HG02840 (cell line): Measurements from ENCODE around the gene CHRM1.

Source experiments
- ATAC-seq: cut with Tn5 transposase; IDR thresholded peaks from one replicate; pipeline ENCODE4 v1.9.1; 2021; ENCODE audit warnings: mild to moderate bottlenecking, moderate library complexity, moderate number of reproducible peaks; ENCODE audit not compliant: unreplicated experiment, low FRiP score

Gene CHRM1

DNA sequence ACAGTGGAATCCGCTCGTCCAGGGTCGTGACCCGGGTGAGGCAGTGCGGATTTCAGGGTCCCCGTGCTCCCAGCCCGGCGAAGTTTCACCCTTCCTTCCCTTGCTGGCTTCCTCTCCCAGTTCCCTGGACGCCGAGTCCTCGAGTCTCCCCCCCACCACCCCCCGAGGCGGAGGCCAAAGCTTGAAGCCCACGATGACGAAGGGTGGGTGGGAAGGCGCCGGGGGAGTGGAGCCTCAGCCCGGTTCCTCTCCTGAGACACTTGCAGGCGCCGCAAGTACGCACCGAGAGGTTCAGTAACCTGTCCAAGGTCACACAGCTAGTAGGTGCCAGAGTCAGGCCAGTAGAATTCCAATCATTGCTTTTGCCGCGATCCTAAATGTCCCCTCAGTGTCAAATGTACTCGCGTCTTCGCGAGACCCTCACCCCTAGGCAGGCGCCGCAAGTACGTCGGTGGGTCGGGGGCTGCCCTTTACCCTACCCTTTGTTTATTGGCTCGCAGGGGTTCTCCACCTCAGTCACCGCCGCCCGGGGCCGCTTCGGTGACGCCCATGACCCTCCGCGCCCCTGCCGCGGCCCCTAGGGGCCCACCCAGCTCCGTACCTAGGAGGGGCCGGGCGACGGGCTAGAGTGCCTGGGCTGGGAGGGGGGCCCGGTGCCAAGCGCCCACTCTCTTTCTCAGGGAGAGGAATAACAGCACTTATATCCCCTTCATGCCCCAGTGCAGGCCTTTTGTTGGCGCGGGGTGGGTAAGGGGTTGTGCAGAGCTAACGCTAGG lies 5.7 kb upstream of the CHRM1 start:
- no peak for ATAC-seq

DNA sequence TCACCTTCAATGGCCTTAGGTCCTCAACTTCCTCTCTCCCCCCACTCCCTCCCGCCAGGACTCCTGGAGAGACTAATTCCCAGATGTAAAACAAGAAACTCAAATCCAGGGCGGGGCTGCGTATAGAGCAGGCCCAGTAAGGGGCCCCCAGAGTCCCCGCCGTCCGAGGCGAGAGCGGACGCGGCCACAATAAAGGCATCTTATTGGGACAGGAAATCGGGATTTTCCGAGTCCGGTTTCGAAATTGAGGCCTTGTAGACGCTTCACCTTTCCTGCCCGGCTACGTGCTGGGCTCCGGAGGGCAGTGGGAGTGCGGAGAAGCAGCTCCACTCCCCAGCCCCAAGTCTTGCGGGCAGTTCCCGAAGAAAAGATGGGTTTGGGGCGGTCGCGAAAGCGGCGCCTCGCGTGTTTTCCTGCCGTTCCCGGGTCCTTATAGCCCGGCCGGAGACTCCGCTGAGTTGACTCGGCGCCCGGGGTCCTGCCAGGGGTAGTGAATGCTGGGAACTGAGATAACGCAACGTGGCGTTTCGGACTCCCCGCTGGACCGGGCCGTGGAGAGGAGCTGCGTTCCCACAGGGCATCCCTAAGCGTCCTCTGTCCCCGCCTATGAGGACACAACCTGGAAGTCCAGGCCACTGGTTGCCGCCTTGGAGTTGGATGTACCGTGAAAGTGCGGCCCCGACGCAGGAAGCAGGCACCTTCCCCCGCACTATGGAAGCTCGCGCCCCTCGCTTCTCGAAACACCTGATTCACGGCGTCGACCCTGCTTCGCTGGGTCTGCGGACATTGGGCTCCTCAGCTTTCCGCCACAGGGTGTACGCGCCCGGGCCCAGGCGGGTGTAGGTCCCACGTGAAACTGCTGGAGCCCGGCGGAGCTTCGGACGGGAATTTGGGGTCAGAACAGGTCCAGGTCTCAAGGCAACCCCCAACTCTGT lies 4.8 kb upstream of the CHRM1 start:
- no peak for ATAC-seq

DNA sequence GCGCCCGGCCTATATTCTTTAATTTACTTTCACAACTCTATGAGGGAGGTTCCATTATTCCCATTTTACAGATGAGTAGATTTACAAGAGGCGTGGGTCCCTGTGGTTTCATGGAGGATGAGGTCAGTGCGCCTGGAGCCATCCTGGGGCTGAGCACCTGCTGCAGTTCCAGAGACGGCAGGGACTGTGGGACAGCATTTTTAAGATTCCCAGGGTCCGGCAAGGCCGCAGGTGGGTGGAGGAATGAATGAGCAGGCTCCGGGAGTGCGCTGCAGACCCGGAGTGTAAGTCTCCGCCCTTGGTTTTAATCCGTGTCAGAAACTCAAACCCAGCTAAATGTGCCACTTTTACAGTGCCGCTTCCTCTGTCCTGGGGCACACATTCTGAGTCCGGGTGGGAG lies 4.1 kb upstream of the CHRM1 start:
- ATAC-seq: no peak

DNA sequence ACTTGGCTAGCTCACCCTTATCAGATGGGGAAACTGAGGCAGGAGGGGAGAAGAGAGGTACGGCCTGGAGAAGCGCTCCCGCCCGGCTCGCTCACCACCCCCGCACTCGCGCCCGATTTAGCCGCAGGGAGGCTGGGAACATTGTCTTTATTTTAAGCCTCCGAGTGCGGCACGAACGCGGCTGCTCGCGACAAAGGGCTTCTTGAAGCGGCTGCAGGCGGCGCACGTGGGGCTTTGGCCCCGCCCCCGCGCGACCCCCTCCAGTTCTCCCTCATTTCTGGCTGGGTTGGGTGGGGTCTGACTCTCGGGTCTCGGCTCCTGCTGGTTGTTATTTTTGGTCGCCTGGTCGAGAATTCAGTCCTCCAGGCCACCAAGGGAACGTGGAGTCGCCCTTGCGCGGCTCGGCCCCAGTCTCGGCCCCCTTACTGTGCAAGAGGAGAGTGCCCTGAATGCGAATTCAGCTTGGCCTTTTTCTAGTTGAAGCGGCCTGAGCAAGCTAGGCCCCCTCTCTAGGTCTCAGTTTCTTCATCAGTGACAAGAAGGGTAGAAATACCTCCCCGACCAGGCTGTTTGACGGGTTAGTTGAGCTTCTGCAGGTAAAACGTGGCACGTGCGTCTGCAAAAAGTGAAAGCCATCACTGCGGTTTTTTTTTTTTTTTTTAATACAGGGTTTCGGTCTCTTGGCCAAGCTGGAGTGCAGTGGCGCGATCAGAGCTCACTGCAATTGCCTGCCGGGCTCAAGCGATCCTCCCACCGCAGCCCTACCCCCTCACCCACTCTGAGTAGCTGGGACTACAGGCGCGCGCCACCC lies 2.6 kb upstream of the CHRM1 start:
- ATAC-seq: no peak

DNA sequence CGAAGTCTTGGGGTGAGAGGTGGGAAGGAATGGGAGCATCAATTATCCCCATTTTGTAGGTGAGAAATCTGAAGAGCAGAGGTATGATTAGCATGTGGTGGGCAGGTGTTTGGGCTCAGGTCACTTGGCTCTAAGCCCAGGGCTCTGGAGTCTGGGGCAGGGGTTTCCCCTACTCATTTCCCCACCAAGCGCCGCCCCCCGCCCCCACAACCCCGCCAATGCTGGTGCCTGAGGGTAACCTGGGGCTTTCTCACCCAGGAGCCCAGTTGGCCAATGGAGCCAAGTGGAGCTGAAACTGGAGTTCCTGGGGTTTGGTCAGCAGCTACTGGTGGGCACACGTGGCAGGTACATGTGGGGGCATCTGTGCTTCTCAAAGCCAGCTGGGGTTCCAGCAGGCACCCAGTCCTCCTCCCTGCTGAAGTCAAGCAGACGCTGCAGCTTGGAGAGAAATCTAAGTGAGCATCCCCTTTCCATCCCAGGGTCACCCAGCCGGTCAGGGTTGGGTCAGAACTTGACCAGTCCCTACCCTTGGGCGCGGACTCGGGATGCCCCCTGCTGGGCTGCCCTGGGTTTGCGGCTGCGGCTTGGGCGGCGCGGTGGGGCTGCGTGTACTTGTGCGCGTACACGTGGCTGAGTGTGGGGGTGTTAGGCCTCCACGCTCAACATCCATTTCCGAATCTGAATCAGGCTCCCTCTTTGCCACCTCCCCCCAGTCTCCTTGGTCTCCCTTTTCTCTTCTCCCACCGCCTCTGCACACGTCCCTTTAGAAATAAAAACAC lies 1.7 kb upstream of the CHRM1 start:
- ATAC-seq: no peak

DNA sequence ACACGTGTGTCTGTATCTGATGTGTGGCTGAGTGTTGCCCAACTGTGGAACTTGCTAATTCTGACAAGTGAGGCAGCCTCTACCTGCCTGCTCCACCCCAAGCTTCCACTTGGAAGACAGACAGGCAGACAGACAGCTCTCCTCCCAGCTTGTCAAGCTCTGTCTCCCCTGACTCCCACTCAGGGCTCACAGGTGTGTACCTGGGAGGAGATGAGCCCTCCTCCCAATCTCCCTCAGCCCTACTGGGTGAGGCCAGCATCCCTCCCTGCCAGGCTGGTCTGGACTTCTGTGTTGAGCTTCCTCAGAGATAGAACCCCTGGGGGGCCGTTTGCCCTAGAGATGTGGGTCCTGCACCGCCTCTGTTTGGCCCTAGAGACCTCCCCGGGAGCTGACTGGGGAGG lies 1.0 kb upstream of the CHRM1 start:
- no peak for ATAC-seq

DNA sequence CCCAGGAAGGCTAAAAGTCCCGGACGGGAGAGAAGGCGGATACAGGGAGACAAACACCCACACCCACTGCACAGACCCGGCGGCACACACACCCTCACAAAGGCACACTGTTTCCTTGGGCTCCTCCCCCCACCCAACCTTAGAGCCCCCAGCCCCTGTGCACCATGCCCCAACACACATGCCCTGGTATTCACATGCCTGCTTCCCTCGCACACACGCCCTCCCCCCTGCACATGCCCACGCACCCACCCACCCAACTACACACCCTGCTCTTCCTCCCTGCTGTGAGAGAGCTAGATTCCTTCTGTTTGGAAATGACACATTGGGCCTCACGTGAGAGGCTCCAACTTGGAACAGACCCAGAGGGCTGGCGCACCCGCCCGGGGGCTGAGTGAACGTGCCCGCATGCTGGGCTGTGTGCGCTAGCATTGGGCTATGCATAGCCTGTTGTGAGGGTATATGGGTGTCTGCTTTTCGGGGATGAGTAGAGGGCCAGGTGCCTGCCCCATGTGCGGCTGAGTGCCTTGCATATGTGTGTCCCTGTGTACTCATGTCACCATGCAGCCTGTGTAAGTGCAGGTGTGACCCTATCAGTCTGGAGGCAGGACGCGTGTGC lies 518 bp upstream of the CHRM1 start:
- no peak for ATAC-seq

DNA sequence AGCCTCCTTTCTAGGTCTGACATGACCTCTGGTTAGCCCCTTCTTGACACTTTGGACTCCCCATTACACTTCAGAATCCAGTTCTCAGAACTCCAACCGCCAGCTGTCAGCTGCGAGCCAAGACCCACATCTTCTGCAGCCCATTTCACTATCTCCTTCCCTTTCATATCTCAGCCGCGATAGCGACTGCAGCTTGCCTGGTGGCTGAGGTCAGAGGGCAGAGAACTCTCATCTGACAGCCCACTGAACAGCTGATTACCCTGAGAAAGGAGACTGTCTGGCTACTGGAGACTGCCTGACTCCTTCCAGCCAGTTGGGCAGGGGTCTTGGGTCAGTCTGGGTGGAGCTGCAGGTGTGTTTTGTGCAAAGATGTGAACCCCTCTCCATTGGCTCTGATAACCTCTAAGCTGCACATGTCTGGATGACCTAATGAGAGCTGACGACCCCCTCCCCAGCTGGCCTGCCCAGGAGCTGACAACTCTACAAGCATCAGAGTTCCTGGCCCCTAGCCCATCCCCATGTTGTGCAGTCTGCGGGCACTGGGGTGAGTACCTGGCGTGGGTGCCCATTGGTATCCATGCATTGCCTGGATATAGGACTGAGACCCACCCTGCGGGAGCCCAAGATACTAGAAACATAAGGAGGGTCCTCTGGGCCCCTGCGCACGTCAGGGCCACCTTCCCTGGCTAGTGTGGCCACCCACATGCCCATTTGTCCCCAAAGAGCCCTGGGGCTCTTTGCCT lies 1.1 kb downstream of the CHRM1 start:
- ATAC-seq: no peak

DNA sequence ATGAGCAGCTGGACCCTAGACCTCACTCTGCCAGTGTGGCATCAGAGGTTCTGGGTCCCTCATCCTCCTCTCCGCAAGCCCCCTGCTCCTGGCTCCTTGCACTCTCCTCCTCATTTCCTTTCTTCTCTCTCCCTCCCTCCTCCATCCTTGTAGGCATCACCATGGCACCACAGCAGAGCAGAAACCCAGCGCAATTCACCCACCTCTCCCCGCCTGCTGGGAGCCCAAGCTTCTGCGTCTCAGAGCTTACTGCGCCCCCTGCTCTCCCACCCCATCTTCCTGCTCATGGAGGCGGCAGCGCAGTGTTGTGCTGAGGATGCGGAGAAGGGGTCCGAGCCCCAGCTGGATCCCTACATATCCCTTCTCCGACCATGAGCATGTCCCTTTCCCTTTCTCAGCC lies 1.7 kb downstream of the CHRM1 start:
- ATAC-seq: no peak

DNA sequence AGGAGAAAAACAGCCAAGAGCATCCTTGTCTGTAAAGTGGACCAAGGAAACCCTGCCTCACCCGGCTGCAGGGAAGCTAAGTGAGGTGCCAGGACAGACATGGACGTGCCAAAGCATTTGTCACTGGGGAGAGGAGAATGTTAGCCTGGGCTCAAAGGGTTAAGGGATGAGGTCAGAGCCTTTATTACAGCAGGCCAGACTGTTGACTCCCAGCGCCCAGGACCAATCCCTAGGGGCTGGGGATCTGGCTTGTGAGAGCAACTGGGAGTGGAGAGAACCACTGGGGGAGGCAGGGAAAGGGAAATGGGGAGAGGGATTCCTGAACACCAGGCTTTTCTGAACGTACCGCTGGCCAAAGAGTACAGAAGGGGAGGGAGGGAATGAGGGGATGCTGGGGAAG lies 2.6 kb downstream of the CHRM1 start:
- no peak for ATAC-seq

DNA sequence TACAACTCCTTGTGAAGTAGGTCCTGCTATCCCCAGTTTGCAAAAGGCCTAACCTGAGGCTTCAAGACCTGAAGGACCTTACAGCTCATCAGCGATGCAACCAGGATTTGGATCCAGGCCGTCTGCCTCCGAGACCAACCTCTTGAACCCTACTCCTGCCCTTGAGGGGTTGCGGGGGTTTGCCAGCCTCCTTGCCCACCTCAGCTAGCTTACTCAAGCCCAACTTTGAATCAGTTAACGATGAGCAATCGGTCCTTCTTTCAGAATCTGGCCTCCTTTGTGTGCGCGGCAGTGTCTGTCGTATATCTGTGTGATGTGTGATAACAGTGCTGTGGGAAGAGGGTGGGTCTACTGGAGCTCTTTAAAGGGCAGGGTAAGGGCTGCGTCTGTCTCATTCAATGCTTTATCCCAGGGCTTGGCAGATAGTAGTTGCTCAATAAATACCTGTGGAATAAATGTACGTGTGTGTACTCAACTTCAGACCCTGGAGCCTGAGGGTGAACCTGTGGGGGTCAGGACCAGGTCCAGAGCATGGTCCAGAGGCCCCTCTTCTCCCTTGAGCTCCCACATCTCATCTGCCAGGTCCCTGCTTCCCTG lies 3.2 kb downstream of the CHRM1 start:
- no peak for ATAC-seq

DNA sequence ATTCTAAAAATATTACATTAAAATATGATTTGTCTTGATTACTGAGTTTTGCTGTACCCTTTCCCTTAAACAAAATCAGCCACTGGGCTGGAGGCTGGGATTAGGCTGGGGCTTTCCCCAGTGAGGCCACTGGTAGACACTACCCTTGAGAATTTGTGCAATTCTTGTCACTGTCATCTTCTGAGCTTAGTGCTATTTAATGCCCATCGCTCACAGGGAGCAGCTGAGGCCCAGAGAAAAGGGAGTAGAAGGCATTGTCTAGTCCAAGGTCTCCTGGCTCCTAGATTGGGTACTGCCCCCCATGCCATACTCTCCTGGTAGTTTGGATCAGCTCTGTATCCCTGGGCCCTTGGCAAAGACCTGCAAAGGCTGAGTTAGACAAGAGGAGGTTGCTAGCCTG lies 6.7 kb downstream of the CHRM1 start:
- no peak for ATAC-seq

DNA sequence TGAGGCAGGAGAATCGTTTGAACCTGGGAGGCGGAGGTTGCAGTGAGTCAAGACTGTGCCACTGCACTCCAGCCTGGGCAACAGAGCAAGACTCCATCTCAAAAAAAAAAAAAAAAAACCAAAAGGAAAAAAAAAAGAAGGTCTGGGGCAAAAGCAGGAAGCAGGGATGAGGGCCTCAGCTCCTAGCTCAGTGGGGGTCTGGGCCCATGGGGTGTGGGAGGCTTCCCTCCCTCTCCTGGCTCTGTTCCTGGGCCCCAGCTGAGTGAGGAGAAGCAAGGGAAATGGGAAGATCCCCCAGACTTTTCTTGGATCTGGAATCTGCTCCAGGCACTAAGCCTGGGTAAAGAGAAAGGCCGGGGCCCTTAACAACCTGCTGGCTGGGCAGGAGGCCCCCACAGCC lies 8.9 kb downstream of the CHRM1 start:
- ATAC-seq: no peak

DNA sequence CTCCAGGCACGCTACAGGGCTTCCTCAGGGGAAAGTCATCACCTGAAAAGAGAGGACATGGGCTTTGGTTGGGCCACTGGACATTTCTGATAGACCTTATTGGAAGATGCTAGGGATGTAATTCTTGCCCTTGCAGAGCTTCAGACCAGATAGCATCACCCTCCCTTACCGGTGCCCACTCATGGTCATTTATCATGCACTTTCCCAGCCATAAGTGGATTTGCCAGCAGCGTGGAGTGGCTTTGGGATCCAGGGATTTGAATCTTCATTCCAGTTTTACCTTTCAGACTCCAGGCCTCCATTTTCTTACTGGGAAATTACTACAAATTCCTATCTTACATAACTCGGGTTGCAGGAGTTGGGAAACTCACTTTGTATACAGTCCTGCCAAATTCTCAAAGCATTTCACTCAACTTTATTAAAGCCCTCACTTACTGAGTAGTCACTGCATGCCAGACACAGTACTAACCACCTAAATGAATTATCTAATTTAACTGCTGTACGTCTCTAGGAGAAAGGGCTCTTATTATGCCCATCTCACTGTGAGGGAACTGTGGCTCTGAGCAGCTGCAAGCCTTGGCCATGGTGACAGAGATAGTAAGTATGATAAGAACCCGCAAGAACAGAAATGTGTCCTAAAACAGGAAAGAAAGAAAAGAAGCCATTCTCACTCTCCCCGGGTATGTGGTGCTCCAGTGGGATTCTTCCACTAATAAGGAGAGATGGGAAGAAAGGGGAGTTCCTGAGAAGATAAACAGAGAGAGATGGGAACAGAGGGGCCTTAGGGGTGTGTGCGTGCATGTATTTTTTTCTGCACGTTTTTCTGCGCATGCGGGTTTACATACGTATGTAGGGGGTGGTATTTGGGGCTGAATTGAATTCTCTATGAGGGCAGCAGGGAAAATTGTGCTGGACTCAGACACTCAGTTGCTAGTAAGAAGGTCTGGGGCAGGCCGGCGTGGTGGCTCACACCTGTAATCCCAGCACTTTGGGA lies 9.7 kb downstream of the CHRM1 start:
- ATAC-seq: no peak

DNA sequence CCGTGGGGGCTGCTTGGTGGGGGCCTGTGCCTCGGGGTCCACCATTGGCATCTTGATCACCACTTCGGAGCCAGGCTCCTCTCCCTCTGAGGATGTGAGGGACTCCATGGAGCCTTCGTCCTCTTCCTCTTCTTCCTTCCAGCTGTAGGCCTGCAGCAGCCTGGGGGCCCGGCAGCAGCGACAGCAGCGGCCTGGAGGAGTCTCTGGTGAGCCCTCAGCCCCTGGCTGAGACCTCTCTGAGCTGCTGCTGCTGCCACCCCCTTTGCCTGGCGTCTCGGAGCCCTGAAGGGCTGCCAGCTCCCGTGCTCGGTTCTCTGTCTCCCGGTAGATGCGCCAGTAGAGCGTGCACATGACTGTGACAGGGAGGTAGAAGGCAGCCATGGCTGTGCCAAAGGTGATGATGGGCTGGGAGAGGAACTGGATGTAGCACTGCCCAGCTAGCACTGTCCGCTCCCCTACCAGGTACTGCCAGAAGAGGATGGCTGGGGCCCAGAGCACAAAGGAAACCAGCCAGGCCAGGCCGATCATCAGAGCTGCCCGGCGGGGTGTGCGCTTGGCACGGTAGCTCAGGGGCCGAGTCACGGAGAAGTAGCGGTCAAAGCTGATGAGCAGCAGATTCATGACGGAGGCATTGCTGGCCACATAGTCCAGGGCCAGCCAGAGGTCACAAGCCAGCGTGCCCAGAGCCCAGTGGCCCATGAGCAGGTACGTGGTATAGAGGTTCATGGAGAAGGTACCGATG lies 10.9 kb downstream of the CHRM1 start:
- no peak for ATAC-seq

DNA sequence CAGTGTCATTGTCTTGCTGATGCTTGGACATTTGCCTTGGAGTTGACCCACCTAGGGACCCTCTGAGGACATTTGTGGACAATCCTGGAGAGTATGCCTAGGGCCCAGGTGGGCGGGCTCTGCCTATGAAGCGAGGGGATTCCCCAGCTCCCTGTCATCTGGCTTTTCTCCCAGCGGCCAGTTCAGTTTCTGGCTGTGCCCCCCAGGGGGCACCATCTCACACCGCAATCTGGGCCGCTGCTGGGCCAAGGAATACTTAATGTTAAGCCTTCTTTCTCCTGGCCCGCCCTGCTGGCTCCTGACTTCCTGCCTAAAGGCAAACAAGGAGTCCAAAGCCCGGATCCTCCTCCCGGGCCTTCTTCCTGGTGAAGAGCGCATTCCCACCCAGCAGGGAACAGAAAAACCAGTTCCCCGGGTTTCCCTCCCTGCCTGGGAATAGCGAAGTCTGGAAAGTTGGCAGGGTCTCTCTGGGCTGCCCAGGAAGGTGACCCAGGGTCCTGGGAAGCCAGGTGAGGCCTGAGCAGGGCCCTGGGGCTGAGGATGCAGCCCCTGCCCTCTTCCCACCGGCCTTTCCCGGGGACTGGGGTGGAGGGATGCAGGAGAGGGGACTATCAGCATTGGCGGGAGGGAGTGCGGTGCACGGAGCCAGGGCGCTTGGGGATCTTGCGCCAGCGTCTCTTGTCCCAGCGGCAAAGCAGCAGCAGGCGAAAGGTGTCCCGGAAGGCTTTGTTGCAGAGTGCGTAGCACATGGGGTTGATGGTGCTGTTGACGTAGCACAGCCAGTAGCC lies 11.9 kb downstream of the CHRM1 start:
- ATAC-seq: no peak
